AG04450 (cell line): ENCODE results near the gene BPHL. TPM values are rescaled to one million over a fixed set of nuclear protein-coding genes. Genes with fewer than 3 reads are reported as not detected.
A peak's percentile ranks its signal among the peaks of the same experiment; 100 is the strongest.

Experiments used
- CTCF ChIA-PET: fragments of 300-600, 350-600 bp; formaldehyde crosslinking; extraction: SDS; loops from one replicate; lab custom pipeline; 2022; ENCODE audit warnings: antibody characterized with exemption, inconsistent platforms; lab: Charles Lee
- POLR2A ChIA-PET: fragments of 350-600 bp; formaldehyde crosslinking; extraction: SDS; loops from one replicate; lab custom pipeline; 2021; ENCODE audit warnings: antibody characterized with exemption, inconsistent platforms; lab: Yijun Ruan, JAX
- DNase-seq: peaks from one replicate; pipeline ENCODE4 v3.0.0-alpha.2; 2011; ENCODE audit warnings: low read depth, low spot score
- H3K27ac ChIP-seq: one replicate; pipeline ENCODE4 v1.5.1; 2012; ENCODE audit warnings: low read depth, low read length, control low read depth
- H3K27me3 ChIP-seq: one replicate; pipeline ENCODE4 v1.6.0; 2012; ENCODE audit warnings: low read length; ENCODE audit not compliant: control insufficient read depth, insufficient read depth
- H3K4me3 ChIP-seq: 2 replicates; pipeline ENCODE4 v1.5.1; 2011; ENCODE audit warnings: mild to moderate bottlenecking, low read depth, low read length, control low read depth
- H3K9me3 ChIP-seq: 2 replicates; pipeline ENCODE4 v1.5.1; 2012; ENCODE audit warnings: low read length; ENCODE audit not compliant: control insufficient read depth, insufficient read depth
- CTCF ChIP-seq: IDR thresholded peaks from 2 replicates; pipeline ENCODE4 v1.5.1; 2011; ENCODE audit warnings: low read depth, low read length, control low read depth, inconsistent platforms
- polyA plus RNA-seq: library from polyadenylated mRNA; depleted of rRNA; stranded (reverse); fragments of >200 nt; gene quantifications from 2 replicates; pipeline ENCODE4 v1.2.3, GENCODE V29; 2011

BPHL gene
- polyA plus RNA-seq, 1 experiment: 24.4 TPM

GRCh38 chr6:3157131-3157933 is 38.8 kb downstream of the BPHL start, which contains the start of gene TUBB2A:
Gene TUBB2A (minus strand): TSS chr6:3157544. CDS start chr6:3157463, 81 bp downstream.
- H3K9me3 ChIP-seq: no peaks in the 10 kb centered on the region; the same call in 1 of the 2 replicates
- DNase-seq: peak; percentile 38
- TF ChIP-seq CTCF: peak; percentile 35
- CTCF ChIA-PET: interaction anchor here (0.6 to 1.6 kb wide), 14 partner anchors 8 to 812 kb away, joined by 3 to 14 read pairs (median 4); no protein-coding TSS in a partner anchor
- no peaks in the 10 kb centered on the region for H3K27me3 ChIP-seq
- H3K27ac ChIP-seq: peak within 1 kb of the TSS; percentile 52
- POLR2A ChIA-PET: interaction anchor here (0.6 to 1.8 kb wide), 14 partner anchors 8 to 105 kb away, joined by 3 to 16 read pairs (median 4); partner anchors contain the start of genes BPHL and PSMG4
- peak within 1 kb of the TSS; percentile 85 for H3K4me3 ChIP-seq

- POLR2A ChIA-PET: no interaction called here
- Histone ChIP-seq H3K4me3 (no peak overlapping the region), H3K27ac (no peak overlapping the region), H3K9me3 (no peaks in the 10 kb centered on the region; the same call in 1 of the 2 replicates), H3K27me3 (no peaks in the 10 kb centered on the region)
- no peak for TF ChIP-seq CTCF
- no peak for DNase-seq
- CTCF ChIA-PET: interaction anchor here (1.4 kb wide), 1 partner anchor 91 kb away, joined by 6 read pairs; no protein-coding TSS in a partner anchor
Measured at GRCh38 chr6:3159805-3160781, 41.6 kb downstream of the BPHL start.

GRCh38 chr6:3162067-3162497 is 43.6 kb downstream of the BPHL start:
- Histone ChIP-seq H3K9me3 (no peaks in the 10 kb centered on the region; the same call in 1 of the 2 replicates), H3K4me3 (peak overlapping the region; percentile 71), H3K27me3 (no peaks in the 10 kb centered on the region), H3K27ac (no peak overlapping the region)
- POLR2A ChIA-PET: interaction anchor here (0.6 to 1.4 kb wide), 5 partner anchors 47 to 153 kb away, joined by 3 to 6 read pairs (median 6); no protein-coding TSS in a partner anchor
- DNase-seq: no peak
- CTCF ChIA-PET: interaction anchor here (0.9 to 3.2 kb wide), 6 partner anchors 35 to 89 kb away, joined by 4 to 24 read pairs (median 6); no protein-coding TSS in a partner anchor
- no peak for TF ChIP-seq CTCF

GRCh38 chr6:3162565-3163247 is 44.2 kb downstream of the BPHL start:
- CTCF ChIA-PET: interaction anchor here (0.6 to 3.2 kb wide), 10 partner anchors 27 to 132 kb away, joined by 3 to 24 read pairs (median 5); no protein-coding TSS in a partner anchor
- Histone ChIP-seq H3K27ac (peak overlapping the region; percentile 61), H3K27me3 (no peaks in the 10 kb centered on the region), H3K4me3 (peak overlapping the region; percentile 71), H3K9me3 (no peaks in the 10 kb centered on the region; the same call in 1 of the 2 replicates)
- no peak for DNase-seq
- TF ChIP-seq CTCF: peak; percentile 20; the same call in 1 of the 2 replicates
- POLR2A ChIA-PET: interaction anchor here (0.6 to 1.4 kb wide), 6 partner anchors 24 to 152 kb away, joined by 3 to 6 read pairs (median 5); no protein-coding TSS in a partner anchor
